ENCODE measurements around the gene MEIOSIN.
"Not testable (repeated sequence)": the region's sequence is repeated elsewhere in the genome, so short reads cannot be mapped to it uniquely, and the experiment has no call there.

MEIOSIN gene

GRCh38 chr19:45717131-45717982 lies 15.9 kb upstream of the MEIOSIN start:
- Histone ChIP-seq H3K36me3 (replicated peaks) (peaks cover 14% of the 10 kb centered on the region), H3K27ac (peak overlapping the region; percentile 90), H3K4me3 (ENCODE audit: low read depth, low read length) (peak overlapping the region; percentile 68), H3K27me3 (replicated peaks) (no peaks in the 10 kb centered on the region)
- TF ChIP-seq, protein P1, sequence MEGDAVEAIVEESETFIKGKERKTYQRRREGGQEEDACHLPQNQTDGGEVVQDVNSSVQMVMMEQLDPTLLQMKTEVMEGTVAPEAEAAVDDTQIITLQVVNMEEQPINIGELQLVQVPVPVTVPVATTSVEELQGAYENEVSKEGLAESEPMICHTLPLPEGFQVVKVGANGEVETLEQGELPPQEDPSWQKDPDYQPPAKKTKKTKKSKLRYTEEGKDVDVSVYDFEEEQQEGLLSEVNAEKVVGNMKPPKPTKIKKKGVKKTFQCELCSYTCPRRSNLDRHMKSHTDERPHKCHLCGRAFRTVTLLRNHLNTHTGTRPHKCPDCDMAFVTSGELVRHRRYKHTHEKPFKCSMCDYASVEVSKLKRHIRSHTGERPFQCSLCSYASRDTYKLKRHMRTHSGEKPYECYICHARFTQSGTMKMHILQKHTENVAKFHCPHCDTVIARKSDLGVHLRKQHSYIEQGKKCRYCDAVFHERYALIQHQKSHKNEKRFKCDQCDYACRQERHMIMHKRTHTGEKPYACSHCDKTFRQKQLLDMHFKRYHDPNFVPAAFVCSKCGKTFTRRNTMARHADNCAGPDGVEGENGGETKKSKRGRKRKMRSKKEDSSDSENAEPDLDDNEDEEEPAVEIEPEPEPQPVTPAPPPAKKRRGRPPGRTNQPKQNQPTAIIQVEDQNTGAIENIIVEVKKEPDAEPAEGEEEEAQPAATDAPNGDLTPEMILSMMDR (IDR thresholded peaks at IDR 0.05; ENCODE audit: low read depth, low read length, missing control alignments) = peak; percentile 45
- in situ Hi-C loops (cut with HindIII; ENCODE audit: low pct_ligation_motif_present, low sequenced_read_pairs) = no loop called here
- peak; percentile 97 for DNase-seq

DNA sequence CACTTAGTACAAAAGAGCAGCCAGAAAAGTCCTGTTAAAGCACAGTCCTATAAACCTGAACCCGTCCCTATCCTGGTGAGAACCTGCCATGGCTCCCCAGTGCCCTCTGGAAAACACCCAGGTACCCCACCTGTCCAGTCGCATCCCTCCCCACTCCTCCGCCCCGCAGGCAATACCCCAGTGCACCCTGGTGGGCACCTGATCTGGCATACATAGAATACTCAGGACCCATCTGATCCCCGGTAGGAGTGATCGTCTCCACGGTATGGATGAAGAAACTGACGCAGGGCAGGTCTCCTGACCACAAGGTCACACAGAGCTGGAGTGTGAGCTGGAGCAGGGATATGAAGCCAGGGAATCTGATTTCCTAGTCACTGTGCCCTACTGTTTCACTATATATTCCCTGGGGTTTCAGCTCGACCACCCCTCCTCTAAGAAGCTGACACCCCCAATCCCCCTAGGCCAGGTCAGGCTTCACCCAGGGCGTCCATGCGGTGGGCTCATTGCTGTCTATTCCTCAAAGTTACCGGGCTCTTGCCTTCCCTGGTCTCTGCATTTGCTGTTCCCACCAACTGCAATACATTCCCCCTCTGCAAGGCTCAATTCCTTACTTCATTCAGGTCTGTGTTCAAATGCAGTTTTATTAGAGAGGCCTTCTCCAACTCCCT lies 15.1 kb upstream of the MEIOSIN start:
- Histone ChIP-seq H3K27ac (peak overlapping the region; percentile 90), H3K4me3 (ENCODE audit: low read depth, low read length) (peak overlapping the region; percentile 68), H3K36me3 (replicated peaks) (peaks cover 6% of the 10 kb centered on the region), H3K27me3 (replicated peaks) (no peaks in the 10 kb centered on the region)
- no peak for DNase-seq
- TF ChIP-seq, protein P1 (IDR thresholded peaks at IDR 0.05; ENCODE audit: low read depth, low read length, missing control alignments) = no peak
- in situ Hi-C loops (cut with HindIII; ENCODE audit: low pct_ligation_motif_present, low sequenced_read_pairs) = no loop called here

- DNase-seq; H3K27me3 ChIP-seq (replicated peaks); H3K36me3 ChIP-seq (replicated peaks); H3K4me3 ChIP-seq (ENCODE audit: low read depth, low read length); in situ Hi-C loops (cut with HindIII; ENCODE audit: low pct_ligation_motif_present, low sequenced_read_pairs); H3K27ac ChIP-seq: not testable (repeated sequence)
These were observed 13.2 kb upstream of the MEIOSIN start for GRCh38 chr19:45720065-45720464.

- H3K27me3 ChIP-seq (replicated peaks); in situ Hi-C loops (cut with HindIII; ENCODE audit: low pct_ligation_motif_present, low sequenced_read_pairs); H3K27ac ChIP-seq; H3K4me3 ChIP-seq (ENCODE audit: low read depth, low read length); DNase-seq; H3K36me3 ChIP-seq (replicated peaks): not testable (repeated sequence)
These were observed 4.6 kb upstream of the MEIOSIN start for GRCh38 chr19:45728683-45729082.

DNA sequence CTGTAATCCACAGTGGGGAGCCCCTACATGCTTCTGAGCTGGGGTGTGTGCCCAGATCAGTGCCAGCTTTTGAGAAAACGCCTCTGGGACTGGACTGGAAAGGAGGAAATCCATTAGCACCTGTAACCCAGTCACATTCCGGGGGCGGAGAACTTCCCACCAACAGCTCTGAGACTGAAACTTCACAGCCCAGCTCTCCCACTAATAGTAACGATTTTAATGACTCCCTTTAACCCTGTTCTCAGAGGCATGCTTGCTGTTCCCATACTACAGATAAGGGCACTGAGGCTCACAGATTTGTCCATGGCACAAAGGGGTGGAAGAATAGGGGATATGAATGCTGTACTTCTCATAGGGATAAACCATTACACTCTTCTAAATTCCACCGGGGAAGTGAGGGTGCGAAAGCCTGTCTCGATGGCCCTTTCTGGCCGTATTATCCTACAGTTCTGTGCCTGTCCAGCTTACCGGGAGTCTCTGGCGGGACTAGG lies 3.4 kb upstream of the MEIOSIN start:
- Histone ChIP-seq H3K27me3 (replicated peaks) (no peaks in the 10 kb centered on the region), H3K36me3 (replicated peaks) (no peaks in the 10 kb centered on the region), H3K4me3 (ENCODE audit: low read depth, low read length) (peak overlapping the region; percentile 85), H3K27ac (peak overlapping the region; percentile 41)
- in situ Hi-C loops (cut with HindIII; ENCODE audit: low pct_ligation_motif_present, low sequenced_read_pairs) = no loop called here
- TF ChIP-seq, protein P1 (IDR thresholded peaks at IDR 0.05; ENCODE audit: low read depth, low read length, missing control alignments) = no peak
- DNase-seq = no peak

DNA sequence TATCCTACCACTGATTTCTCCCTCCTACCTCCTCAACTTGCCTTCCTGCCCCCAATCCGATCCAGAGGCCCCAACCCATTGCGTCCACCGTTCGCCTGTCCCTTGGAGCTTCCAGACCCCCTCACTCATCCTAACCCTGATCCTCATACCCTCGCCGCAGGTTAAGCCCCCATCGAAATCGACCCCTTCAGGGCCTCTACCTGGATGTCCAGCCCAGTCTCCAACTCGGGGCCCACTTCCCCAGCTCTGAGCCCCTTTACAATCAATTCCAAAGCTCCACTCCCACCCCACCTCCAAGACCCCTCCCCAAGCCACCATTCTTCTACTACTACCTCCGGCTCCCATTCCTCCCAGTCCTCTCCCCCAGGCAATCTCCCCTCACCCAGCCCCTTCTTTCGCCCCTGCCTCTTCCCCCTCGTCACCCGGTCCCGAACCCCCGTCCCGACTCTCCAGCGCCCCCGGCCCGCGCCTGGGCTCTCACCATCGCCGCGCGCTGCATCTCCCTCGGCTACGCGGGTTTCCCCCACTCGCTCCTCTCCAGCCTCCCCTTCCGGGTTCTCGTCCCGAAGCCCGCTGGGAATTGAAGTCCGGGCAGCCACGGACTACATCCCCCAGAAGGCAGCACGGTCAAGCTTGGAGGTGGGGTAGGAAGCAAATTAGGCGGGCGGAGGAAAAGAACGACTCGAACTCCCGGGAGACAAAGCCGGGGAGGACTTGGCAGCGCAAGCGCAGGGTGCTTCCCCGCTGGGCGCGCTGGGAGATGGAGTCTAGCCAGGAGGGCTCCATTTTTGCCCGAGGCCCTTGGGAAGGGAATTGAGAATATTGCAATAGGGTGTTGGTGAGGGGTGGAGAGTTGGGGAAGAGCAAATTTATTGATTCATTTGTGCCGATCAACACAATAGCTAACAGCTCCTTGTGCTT lies 2.6 kb upstream of the MEIOSIN start, which contains the start of gene FBXO46:
FBXO46 (minus strand) TSS at position 529 of the 921 bp plus-strand sequence. CDS start 17,401 bp downstream, outside the sequence.
- DNase-seq = peak; percentile 98
- Histone ChIP-seq H3K27ac (peak within 1 kb of the TSS; percentile 52), H3K36me3 (replicated peaks) (no peaks in the 10 kb centered on the region), H3K27me3 (replicated peaks) (no peaks in the 10 kb centered on the region), H3K4me3 (ENCODE audit: low read depth, low read length) (peak within 1 kb of the TSS; percentile 85)
- in situ Hi-C loops (cut with HindIII; ENCODE audit: low pct_ligation_motif_present, low sequenced_read_pairs) = no loop called here
- TF ChIP-seq, protein P1 (IDR thresholded peaks at IDR 0.05; ENCODE audit: low read depth, low read length, missing control alignments) = peak; percentile 41
